ENCODE data around the gene ZDHHC11.
"Not testable (repeated sequence)": the region's sequence is repeated elsewhere in the genome, so short reads cannot be mapped to it uniquely, and the experiment has no call there.

ZDHHC11 gene

GRCh38 chr5:882253-883183 lies 31.7 kb upstream of the ZDHHC11 start:
- Histone ChIP-seq H3K27ac (no peak overlapping the region), H3K4me3 (no peak overlapping the region)

GRCh38 chr5:881551-881935 lies 30.8 kb upstream of the ZDHHC11 start:
- no peak overlapping the region for H3K27ac ChIP-seq
- H3K4me3 ChIP-seq: no peak overlapping the region

GRCh38 chr5:880816-881550 lies 30.2 kb upstream of the ZDHHC11 start:
- no peak overlapping the region for H3K27ac ChIP-seq

GRCh38 chr5:878677-879076 lies 27.9 kb upstream of the ZDHHC11 start:
- H3K4me3 ChIP-seq, H3K27ac ChIP-seq: not testable (repeated sequence)

More at GRCh38 chr5:880816-881550, 30.2 kb upstream of the ZDHHC11 start:
- H3K4me3 ChIP-seq: no peak overlapping the region

- Histone ChIP-seq H3K27ac (no peak overlapping the region), H3K4me3 (no peak overlapping the region)
Measured at GRCh38 chr5:878125-878524, 27.3 kb upstream of the ZDHHC11 start.

- Histone ChIP-seq H3K27ac (no peak overlapping the region), H3K4me3 (no peak overlapping the region)
Measured at GRCh38 chr5:876398-877365, 25.9 kb upstream of the ZDHHC11 start.

- Histone ChIP-seq H3K27ac (no peak overlapping the region), H3K4me3 (no peak overlapping the region)
Measured at GRCh38 chr5:875931-876330, 25.1 kb upstream of the ZDHHC11 start.

GRCh38 chr5:873328-873727 lies 22.5 kb upstream of the ZDHHC11 start:
- Histone ChIP-seq H3K4me3 (no peak overlapping the region), H3K27ac (no peak overlapping the region)

- Histone ChIP-seq H3K4me3 (no peak overlapping the region), H3K27ac (no peak overlapping the region)
Measured at GRCh38 chr5:872301-872700, 21.5 kb upstream of the ZDHHC11 start.

- H3K27ac ChIP-seq: no peak overlapping the region
- H3K4me3 ChIP-seq: no peak overlapping the region
Measured at GRCh38 chr5:871596-872298, 21.0 kb upstream of the ZDHHC11 start.

GRCh38 chr5:870956-871355 lies 20.2 kb upstream of the ZDHHC11 start:
- H3K27ac ChIP-seq: no peak overlapping the region
- H3K4me3 ChIP-seq: no peak overlapping the region

- H3K27ac ChIP-seq: no peak overlapping the region
- H3K4me3 ChIP-seq: no peak overlapping the region
Measured at GRCh38 chr5:868428-869135, 17.8 kb upstream of the ZDHHC11 start.

GRCh38 chr5:867300-867870 lies 16.6 kb upstream of the ZDHHC11 start:
- no peak overlapping the region for H3K4me3 ChIP-seq
- no peak overlapping the region for H3K27ac ChIP-seq

GRCh38 chr5:865771-866170 lies 15.0 kb upstream of the ZDHHC11 start:
- no peak overlapping the region for H3K27ac ChIP-seq

GRCh38 chr5:865168-865521 lies 14.4 kb upstream of the ZDHHC11 start:
- Histone ChIP-seq H3K4me3 (no peak overlapping the region), H3K27ac (no peak overlapping the region)

More at GRCh38 chr5:865771-866170, 15.0 kb upstream of the ZDHHC11 start:
- no peak overlapping the region for H3K4me3 ChIP-seq

GRCh38 chr5:864492-865167 lies 13.8 kb upstream of the ZDHHC11 start:
- Histone ChIP-seq H3K4me3 (no peak overlapping the region), H3K27ac (no peak overlapping the region)

- H3K27ac ChIP-seq: no peak overlapping the region
- H3K4me3 ChIP-seq: no peak overlapping the region
Measured at GRCh38 chr5:863244-863805, 12.5 kb upstream of the ZDHHC11 start.

All from skin epidermis (tissue), 12 donors.